GM12875 (cell line): Measurements from ENCODE around the gene TECTA.

Experiments
- H3K4me3 ChIP-seq: one replicate; pipeline ENCODE4 v1.5.1; 2011; ENCODE audit warnings: low read depth, low read length, control low read depth
- TF ChIP-seq, protein P1 (sequence below): IDR thresholded peaks from 2 replicates; pipeline ENCODE4 v1.5.1; 2011; ENCODE audit warnings: low read depth, mild to moderate bottlenecking, control low read depth, inconsistent platforms, low read length, moderate library complexity, borderline replicate concordance; ENCODE audit not compliant: insufficient read depth

Gene TECTA

GRCh38 chr11:121140369-121140768 lies 39.3 kb downstream of the TECTA start:
- TF ChIP-seq, protein P1, sequence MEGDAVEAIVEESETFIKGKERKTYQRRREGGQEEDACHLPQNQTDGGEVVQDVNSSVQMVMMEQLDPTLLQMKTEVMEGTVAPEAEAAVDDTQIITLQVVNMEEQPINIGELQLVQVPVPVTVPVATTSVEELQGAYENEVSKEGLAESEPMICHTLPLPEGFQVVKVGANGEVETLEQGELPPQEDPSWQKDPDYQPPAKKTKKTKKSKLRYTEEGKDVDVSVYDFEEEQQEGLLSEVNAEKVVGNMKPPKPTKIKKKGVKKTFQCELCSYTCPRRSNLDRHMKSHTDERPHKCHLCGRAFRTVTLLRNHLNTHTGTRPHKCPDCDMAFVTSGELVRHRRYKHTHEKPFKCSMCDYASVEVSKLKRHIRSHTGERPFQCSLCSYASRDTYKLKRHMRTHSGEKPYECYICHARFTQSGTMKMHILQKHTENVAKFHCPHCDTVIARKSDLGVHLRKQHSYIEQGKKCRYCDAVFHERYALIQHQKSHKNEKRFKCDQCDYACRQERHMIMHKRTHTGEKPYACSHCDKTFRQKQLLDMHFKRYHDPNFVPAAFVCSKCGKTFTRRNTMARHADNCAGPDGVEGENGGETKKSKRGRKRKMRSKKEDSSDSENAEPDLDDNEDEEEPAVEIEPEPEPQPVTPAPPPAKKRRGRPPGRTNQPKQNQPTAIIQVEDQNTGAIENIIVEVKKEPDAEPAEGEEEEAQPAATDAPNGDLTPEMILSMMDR: no peak
- no peak overlapping the region for H3K4me3 ChIP-seq

GRCh38 chr11:121141066-121141465 lies 40.0 kb downstream of the TECTA start:
- no peak overlapping the region for H3K4me3 ChIP-seq
- TF ChIP-seq, protein P1: no peak

DNA sequence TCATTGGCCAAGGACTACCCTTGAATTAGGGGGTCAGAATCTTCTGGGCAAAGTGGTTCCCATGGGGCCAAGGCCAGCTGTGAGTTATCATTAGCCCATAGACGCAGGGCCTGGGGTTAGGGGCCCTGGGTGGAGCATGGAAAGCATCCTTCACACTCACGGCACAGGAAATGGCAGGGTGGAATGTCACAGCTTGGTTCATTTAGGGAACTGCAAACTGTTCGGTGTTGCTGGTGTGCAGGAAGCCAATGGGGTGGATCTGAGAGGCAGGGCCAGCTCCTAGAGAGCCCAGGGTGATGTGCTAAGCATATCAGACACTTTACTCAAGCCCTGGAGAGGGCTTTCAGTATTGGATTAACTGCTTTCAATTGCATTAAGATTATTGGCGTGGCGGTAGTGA lies 42.9 kb downstream of the TECTA start:
- TF ChIP-seq, protein P1: no peak
- no peak overlapping the region for H3K4me3 ChIP-seq

DNA sequence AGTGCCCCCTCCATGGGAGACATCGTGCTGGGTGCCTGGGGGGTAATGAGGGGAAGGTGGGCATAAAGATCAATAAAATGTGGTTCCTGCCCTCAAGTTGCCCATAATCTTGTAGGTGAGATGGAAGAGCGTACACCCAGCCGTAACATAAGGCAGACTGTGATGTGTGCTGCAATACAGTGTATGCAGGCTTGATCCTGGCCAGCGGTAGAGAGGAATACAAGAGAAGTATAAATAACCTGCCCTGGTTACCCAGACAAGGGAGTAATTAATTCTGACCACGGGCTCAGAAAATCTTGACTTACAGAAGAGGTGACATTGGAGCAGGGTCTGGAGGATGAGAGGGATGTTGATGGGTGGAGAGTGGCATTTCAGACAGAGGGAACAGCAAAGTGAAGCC lies 43.7 kb downstream of the TECTA start:
- H3K4me3 ChIP-seq: no peak overlapping the region
- TF ChIP-seq, protein P1: no peak

DNA sequence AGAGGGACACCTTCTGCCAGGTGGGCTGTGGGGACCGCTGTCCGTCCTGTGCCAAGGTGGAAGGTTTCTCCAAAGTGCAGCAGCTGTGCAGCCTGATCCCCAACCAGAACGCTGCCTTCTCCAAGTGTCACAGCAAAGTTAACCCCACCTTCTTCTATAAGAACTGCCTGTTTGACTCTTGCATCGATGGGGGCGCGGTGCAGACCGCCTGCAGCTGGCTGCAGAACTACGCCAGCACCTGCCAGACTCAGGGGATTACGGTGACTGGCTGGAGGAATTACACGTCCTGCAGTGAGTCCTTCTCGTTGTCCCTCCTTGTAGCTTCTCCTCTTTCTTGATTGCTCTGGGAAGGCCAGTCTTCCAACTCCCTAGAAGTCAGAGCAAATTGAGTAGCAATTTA lies 44.8 kb downstream of the TECTA start:
- TF ChIP-seq, protein P1: no peak
- no peak overlapping the region for H3K4me3 ChIP-seq

DNA sequence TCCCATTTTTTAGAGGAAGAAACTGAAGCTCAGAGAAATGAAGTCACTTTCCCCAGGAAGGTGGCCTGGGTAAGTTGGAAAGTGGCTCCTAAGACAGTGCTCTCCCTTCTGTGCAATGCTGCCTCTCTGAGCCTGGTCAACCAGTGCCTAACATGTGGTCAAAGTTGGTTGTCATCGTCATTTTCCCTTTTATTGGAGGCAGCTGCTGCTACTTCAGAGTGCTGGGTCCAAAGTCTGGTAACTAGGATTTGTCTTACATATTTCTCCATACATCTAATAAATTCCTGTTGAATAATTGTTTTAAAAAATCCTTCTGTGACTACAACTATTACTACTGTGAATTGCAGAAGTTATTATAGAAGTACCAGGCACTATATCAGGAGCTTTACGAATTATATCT lies 48.1 kb downstream of the TECTA start:
- H3K4me3 ChIP-seq: no peak overlapping the region
- TF ChIP-seq, protein P1: no peak

DNA sequence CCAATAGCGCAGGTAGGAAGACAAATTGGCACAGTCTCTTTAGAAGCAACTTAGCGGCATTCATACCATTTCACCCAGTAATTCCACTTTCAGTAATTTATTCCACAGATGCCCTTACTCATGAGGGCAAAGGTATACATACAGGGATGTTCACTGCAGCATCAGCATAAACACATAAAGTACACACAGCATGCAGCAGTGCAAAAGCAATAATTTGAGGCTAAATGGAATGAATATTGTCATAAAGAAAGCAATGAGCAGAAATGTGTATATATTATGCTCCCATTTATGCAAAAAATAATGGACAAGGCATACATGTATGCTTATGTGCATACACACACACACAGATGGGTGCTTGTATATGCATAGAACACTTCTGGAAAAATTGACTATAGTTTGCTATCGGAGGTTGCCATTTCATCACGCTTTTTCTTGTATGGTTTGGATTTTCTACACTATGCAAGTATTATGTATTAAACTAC lies 50.2 kb downstream of the TECTA start:
- H3K4me3 ChIP-seq: no peak overlapping the region
- TF ChIP-seq, protein P1: no peak
